Activated CD4-positive, CD25-positive, alpha-beta regulatory T cell treated with anti-CD3 and anti-CD28 coated beads, Interleukin-2, amount 50 U/mL, for 16 hours (primary cell): Measurements from ENCODE around the gene ARSH.
"Not testable (repeated sequence)": the region's sequence is repeated elsewhere in the genome, so short reads cannot be mapped to it uniquely, and the experiment has no call there.

ENCODE experiments used
- DNase-seq: peaks from one replicate; pipeline ENCODE4 v3.0.0-alpha.2; 2020; ENCODE audit warnings: low read depth, low spot score

The ARSH gene, protein sequence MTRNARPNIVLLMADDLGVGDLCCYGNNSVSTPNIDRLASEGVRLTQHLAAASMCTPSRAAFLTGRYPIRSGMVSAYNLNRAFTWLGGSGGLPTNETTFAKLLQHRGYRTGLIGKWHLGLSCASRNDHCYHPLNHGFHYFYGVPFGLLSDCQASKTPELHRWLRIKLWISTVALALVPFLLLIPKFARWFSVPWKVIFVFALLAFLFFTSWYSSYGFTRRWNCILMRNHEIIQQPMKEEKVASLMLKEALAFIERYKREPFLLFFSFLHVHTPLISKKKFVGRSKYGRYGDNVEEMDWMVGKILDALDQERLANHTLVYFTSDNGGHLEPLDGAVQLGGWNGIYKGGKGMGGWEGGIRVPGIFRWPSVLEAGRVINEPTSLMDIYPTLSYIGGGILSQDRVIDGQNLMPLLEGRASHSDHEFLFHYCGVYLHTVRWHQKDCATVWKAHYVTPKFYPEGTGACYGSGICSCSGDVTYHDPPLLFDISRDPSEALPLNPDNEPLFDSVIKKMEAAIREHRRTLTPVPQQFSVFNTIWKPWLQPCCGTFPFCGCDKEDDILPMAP

DNA sequence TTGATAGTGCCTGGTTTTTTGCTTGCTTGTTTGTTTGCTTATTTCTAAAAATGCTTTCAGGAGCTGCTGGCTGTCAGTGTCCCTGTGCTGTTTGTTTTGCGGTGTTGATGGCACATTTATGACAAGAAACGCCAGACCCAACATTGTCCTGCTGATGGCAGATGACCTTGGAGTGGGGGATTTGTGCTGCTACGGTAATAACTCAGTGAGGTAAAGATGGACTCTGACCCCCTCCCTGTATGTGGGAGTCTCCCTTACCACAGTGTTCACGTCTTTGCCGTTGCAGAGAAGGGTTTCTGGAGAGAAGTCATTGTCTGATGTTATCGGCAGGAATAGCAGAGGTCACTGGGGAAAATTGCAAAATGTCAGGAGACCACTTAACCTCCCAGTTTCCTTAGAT is at the start of gene ARSH:
Gene ARSH (plus strand): TSS at position 52 of the 400 bp plus-strand sequence. CDS start 67 bp downstream, at position 119.
- DNase-seq: no peak

GRCh38 chrX:2958199-2958598 is 48.1 kb upstream of the ARSH start:
- no peak for DNase-seq

DNA sequence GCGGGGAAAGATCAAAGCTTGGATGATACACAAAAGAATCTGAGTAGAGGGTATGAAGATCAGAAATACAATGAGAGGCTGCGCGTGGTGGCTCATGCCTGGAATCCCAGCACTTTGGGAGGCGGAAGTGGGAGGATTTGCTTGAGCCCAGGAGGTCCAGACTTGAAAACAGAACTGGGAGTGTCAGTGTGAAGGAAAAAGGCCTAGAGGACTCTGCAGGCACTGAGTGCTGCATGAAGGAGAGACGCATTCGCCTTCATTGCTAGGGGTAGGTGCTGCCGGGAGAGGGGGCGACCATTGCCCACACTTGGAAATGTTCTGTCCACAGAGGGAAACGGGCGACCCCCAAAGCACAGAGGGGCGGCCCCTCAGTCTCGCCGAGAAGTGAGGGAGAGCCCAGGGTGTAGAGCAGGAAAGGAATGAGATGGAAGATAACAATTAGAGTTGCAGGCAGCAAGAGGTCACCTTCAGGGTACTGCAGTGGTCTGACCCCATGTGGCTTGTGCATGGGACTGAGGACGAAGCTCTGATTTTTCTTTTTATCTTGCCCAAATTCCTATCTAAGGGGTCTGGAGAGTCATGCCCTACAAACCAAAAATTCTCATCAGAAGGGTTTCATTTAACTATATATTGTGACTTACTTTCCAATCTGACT is 45.4 kb upstream of the ARSH start:
- no peak for DNase-seq

- no peak for DNase-seq
These were observed 44.0 kb upstream of the ARSH start for GRCh38 chrX:2962381-2962780.

GRCh38 chrX:2963449-2963848 is 42.9 kb upstream of the ARSH start:
- DNase-seq: not testable (repeated sequence)

GRCh38 chrX:2963992-2964794 is 42.2 kb upstream of the ARSH start:
- DNase-seq: not testable (repeated sequence)

DNA sequence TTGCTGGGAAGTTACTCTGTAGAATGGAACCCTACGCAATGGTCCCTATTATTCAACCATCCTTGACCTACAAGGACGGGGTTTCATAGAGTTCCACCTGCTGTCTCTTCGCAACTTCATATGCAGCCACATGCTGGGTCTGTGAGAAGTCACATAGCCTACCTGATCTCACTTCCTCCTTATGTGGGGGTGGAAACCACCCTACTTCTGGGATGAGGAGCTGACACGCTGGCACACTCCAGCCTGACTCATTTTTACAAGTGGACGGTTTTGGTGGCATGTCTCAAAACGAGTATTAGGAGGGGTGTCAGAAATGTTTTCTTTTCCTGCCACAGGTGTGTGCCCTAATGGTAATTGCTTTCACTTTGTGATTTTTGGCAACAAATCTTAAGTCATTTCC is 40.4 kb upstream of the ARSH start:
- DNase-seq: no peak

- no peak for DNase-seq
These were observed 39.3 kb upstream of the ARSH start for GRCh38 chrX:2967012-2967411.

DNA sequence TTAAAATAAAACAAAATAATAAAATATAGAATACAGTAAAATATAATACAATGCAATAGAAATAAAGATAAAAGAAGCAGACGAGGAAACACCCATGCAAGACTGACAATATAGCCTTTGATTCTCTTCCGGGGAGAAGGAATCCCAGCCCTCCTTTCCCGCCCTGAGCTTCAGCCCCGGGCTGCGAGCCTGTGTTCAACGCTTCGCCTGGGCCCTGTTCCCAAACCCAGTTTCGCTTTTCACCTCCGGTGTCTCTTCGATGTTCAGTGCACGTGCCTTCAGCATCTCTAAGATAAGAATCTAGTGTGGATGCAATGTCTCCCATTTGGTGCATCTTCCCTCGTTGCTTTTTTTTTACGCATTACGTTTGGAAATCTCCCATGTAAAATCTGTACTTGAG is 38.8 kb upstream of the ARSH start:
- no peak for DNase-seq

GRCh38 chrX:2967998-2968909 is 38.1 kb upstream of the ARSH start:
- no peak for DNase-seq

- no peak for DNase-seq
These were observed 37.3 kb upstream of the ARSH start for GRCh38 chrX:2969021-2969420.

GRCh38 chrX:2972391-2972790 is 34.0 kb upstream of the ARSH start:
- DNase-seq: no peak

DNA sequence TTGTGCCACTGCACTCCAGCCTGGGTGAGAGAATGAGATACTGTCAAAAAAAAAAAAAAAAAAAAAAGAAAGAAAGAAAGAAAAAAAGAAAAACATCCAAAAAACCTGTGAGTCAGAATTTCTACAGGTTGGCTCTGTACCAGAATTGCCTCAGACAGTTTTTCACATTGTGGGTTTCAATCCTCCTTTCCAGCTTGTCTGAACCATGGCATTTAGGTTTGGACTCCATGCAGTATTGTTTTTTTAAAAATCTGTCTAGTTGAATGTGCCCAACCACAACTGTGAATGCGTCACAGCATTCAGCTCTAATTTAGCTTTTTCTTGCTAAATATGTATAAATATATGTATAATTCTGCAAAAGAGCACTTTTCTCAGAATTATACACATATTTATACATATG is 31.4 kb upstream of the ARSH start:
- DNase-seq: no peak

GRCh38 chrX:2978639-2979038 is 27.7 kb upstream of the ARSH start:
- not testable (repeated sequence) for DNase-seq

GRCh38 chrX:2984342-2984741 is 22.0 kb upstream of the ARSH start:
- DNase-seq: no peak

- DNase-seq: no peak
These were observed 16.8 kb upstream of the ARSH start for GRCh38 chrX:2989565-2989964.

DNA sequence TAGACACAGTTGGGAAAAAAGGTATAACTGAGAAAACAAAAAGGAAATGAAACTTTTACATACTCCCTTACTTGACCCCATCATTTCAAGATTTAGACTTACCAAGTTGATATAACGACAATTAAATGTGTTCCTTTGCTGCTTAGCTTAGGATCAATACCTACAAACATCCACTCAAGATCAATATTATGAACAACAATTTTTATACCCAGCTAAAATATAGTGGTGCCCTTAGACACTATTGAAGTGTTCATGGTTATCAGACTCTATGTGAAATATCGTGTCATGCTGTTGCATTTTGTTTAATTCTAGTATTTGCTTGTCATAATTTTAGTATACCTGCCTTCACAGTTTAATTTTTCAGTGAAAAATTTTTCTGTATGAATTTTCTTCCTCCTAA is 4.2 kb downstream of the ARSH start:
- no peak for DNase-seq

GRCh38 chrX:3017492-3017891 is 11.1 kb downstream of the ARSH start:
- DNase-seq: no peak

DNA sequence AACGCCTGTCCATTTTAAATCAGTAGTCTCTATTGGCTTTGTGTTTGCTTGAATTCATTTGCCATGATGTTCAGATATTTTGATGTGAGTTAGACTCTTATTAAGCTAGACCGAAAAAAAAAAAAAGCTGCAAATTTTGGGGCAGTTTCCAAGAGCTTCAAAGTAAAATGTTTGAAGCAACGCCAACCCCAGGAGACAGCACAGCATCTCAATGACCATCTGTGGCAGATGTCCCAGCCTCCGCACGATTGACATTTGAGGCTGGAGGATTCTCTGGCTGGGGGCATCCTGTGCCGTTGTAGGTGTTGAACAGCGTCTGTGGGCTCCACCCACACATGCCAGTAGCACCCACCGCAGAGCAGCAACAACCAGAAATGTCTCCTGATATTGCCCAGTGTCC is 17.8 kb downstream of the ARSH start:
- no peak for DNase-seq

- DNase-seq: no peak
These were observed 19.9 kb downstream of the ARSH start for GRCh38 chrX:3026074-3026815.
